H1 (cell line): ENCODE measurements around the gene LSR. TPM values are rescaled to one million over a fixed set of nuclear protein-coding genes. Genes with fewer than 3 reads are reported as not detected.

ENCODE experiments used
- CBX5 ChIP-seq: fragments of 300-800, 300-1000 bp; sonication (generic); IDR thresholded peaks from 2 replicates; pipeline ENCODE4 v1.7.1; 2016; ENCODE audit warnings: antibody characterized with exemption, low read length, low read depth
- CREB1 ChIP-seq: IDR thresholded peaks from 2 replicates; pipeline ENCODE4 v1.6.1; 2012; ENCODE audit warnings: inconsistent platforms
- GTF2F1 ChIP-seq: IDR thresholded peaks from 2 replicates; pipeline ENCODE4 v1.6.1; 2012; ENCODE audit warnings: low read depth, low read length, improper control_type of control experiment, borderline replicate concordance
- HDAC2 ChIP-seq, 2 experiments: fragments of 300-600 bp in 1 of 2; sonication (generic) in 1 of 2; IDR thresholded peaks; 2 replicates each; pipeline ENCODE4 v1.6.1; 2011 to 2012; ENCODE audit warnings: low read depth in 2 of 2, low read length in 2 of 2, mild to moderate bottlenecking in 2 of 2, moderate library complexity in 2 of 2, borderline replicate concordance in 1 of 2, inconsistent platforms in 1 of 2
- KDM5A ChIP-seq: fragments of 200-600 bp; IDR thresholded peaks from 2 replicates; pipeline ENCODE4 v1.7.1; 2012; ENCODE audit warnings: mild to moderate bottlenecking, low read length, inconsistent platforms, mixed read lengths
- RBBP5 ChIP-seq: IDR thresholded peaks from 2 replicates; pipeline ENCODE4 v1.7.1; 2012; ENCODE audit warnings: low read depth, mild to moderate bottlenecking, inconsistent platforms, low read length, moderate library complexity, borderline replicate concordance
- SIRT6 ChIP-seq: IDR thresholded peaks from one replicate; pipeline ENCODE4 v1.7.1; 2012; ENCODE audit warnings: low read length, inconsistent platforms
- SUZ12 ChIP-seq: fragments of 200-600 bp; sonication (generic); IDR thresholded peaks from 2 replicates; pipeline ENCODE4 v1.6.1; 2012; ENCODE audit warnings: mild to moderate bottlenecking, inconsistent platforms, low read length, moderate library complexity, mixed read lengths
- polyA plus RNA-seq, 7 experiments: library from polyadenylated mRNA; depleted of rRNA in 3 of 7; stranded (reverse) in 5 of 7; unstranded in 2 of 7; fragments of >200 nt in 5 of 7; fragments of 200-250 nt in 2 of 7; gene quantifications; 1 replicate in 5 of 7; 2 replicates in 1 of 7; 4 replicates in 1 of 7; pipeline versions ENCODE4 v1.2.1 to v1.2.3, GENCODE V29; 2011 to 2013; ENCODE audit warnings: missing spikeins in 2 of 7, mixed read lengths in 2 of 7
- total RNA-seq: library from RNA; stranded (reverse); fragmentation: NEBNext Ultra II Directional; extraction: Animal tissue kit (Norgen Biotek cat#: 25700); gene quantifications from 2 replicates; pipeline ENCODE4 v1.2.1, GENCODE V29; 2021
- TF ChIP-seq, protein P1 (sequence below): fragments of 300-600 bp; sonication (generic); IDR thresholded peaks from 2 replicates; pipeline ENCODE4 v1.7.1; 2012; ENCODE audit warnings: low read length, moderate library complexity, mild to moderate bottlenecking, inconsistent platforms; ENCODE audit not compliant: insufficient replicate concordance
- TF ChIP-seq, protein P2 (sequence below): IDR thresholded peaks from 2 replicates; pipeline ENCODE4 v1.6.1; 2011; ENCODE audit warnings: low read length, improper control_type of control experiment

The LSR gene
- total and polyA plus RNA-seq, 2 of the 8 experiments (the other 6 are each of a cell fraction or from before 2014, with no cell fraction given) = 159 to 186 TPM

DNA sequence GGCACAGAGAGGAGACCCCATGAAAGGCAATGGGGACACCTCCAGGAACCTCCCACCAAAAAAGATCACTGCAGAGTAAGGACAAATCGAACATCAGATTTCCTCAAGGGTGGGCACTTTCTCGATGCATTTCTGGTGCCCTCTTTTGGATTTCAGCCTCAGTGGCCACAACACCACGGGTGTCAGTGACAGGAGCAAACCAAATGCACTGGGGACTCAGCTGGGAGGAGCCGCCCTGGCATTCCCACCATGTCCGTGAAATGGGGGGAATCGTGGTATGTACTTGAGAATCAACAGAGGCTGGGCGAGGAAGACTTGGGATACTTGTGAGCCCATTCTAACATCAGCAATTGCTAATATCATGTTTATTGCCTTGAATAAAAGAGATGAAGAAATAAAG lies 36.6 kb upstream of the LSR start (continued):
- TF ChIP-seq, protein P1, sequence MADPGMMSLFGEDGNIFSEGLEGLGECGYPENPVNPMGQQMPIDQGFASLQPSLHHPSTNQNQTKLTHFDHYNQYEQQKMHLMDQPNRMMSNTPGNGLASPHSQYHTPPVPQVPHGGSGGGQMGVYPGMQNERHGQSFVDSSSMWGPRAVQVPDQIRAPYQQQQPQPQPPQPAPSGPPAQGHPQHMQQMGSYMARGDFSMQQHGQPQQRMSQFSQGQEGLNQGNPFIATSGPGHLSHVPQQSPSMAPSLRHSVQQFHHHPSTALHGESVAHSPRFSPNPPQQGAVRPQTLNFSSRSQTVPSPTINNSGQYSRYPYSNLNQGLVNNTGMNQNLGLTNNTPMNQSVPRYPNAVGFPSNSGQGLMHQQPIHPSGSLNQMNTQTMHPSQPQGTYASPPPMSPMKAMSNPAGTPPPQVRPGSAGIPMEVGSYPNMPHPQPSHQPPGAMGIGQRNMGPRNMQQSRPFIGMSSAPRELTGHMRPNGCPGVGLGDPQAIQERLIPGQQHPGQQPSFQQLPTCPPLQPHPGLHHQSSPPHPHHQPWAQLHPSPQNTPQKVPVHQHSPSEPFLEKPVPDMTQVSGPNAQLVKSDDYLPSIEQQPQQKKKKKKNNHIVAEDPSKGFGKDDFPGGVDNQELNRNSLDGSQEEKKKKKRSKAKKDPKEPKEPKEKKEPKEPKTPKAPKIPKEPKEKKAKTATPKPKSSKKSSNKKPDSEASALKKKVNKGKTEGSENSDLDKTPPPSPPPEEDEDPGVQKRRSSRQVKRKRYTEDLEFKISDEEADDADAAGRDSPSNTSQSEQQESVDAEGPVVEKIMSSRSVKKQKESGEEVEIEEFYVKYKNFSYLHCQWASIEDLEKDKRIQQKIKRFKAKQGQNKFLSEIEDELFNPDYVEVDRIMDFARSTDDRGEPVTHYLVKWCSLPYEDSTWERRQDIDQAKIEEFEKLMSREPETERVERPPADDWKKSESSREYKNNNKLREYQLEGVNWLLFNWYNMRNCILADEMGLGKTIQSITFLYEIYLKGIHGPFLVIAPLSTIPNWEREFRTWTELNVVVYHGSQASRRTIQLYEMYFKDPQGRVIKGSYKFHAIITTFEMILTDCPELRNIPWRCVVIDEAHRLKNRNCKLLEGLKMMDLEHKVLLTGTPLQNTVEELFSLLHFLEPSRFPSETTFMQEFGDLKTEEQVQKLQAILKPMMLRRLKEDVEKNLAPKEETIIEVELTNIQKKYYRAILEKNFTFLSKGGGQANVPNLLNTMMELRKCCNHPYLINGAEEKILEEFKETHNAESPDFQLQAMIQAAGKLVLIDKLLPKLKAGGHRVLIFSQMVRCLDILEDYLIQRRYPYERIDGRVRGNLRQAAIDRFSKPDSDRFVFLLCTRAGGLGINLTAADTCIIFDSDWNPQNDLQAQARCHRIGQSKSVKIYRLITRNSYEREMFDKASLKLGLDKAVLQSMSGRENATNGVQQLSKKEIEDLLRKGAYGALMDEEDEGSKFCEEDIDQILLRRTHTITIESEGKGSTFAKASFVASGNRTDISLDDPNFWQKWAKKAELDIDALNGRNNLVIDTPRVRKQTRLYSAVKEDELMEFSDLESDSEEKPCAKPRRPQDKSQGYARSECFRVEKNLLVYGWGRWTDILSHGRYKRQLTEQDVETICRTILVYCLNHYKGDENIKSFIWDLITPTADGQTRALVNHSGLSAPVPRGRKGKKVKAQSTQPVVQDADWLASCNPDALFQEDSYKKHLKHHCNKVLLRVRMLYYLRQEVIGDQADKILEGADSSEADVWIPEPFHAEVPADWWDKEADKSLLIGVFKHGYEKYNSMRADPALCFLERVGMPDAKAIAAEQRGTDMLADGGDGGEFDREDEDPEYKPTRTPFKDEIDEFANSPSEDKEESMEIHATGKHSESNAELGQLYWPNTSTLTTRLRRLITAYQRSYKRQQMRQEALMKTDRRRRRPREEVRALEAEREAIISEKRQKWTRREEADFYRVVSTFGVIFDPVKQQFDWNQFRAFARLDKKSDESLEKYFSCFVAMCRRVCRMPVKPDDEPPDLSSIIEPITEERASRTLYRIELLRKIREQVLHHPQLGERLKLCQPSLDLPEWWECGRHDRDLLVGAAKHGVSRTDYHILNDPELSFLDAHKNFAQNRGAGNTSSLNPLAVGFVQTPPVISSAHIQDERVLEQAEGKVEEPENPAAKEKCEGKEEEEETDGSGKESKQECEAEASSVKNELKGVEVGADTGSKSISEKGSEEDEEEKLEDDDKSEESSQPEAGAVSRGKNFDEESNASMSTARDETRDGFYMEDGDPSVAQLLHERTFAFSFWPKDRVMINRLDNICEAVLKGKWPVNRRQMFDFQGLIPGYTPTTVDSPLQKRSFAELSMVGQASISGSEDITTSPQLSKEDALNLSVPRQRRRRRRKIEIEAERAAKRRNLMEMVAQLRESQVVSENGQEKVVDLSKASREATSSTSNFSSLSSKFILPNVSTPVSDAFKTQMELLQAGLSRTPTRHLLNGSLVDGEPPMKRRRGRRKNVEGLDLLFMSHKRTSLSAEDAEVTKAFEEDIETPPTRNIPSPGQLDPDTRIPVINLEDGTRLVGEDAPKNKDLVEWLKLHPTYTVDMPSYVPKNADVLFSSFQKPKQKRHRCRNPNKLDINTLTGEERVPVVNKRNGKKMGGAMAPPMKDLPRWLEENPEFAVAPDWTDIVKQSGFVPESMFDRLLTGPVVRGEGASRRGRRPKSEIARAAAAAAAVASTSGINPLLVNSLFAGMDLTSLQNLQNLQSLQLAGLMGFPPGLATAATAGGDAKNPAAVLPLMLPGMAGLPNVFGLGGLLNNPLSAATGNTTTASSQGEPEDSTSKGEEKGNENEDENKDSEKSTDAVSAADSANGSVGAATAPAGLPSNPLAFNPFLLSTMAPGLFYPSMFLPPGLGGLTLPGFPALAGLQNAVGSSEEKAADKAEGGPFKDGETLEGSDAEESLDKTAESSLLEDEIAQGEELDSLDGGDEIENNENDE = no peak
- TF ChIP-seq SIRT6 (no peak), GTF2F1 (no peak), CREB1 (no peak), RBBP5 (no peak), SUZ12 (no peak), HDAC2 (IDR thresholded peaks at IDR 0.05; ENCODE audit: borderline replicate concordance in 1 of 2, low read depth in 2 of 2, low read length in 2 of 2) (no peak), KDM5A (no peak), CBX5 (no peak)
- TF ChIP-seq, protein P2, sequence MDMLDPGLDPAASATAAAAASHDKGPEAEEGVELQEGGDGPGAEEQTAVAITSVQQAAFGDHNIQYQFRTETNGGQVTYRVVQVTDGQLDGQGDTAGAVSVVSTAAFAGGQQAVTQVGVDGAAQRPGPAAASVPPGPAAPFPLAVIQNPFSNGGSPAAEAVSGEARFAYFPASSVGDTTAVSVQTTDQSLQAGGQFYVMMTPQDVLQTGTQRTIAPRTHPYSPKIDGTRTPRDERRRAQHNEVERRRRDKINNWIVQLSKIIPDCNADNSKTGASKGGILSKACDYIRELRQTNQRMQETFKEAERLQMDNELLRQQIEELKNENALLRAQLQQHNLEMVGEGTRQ = no peak
- TF ChIP-seq, all 59 proteins: peak for 0
